Psoas muscle (tissue), 8 donors: ENCODE data around the gene GREM2. TPM values are rescaled to one million over a fixed set of nuclear protein-coding genes. Genes with fewer than 3 reads are reported as not detected.
A peak's percentile ranks its signal among the peaks of the same experiment; 100 is the strongest.

Source experiments
- ATAC-seq, 4 donors: fragments of 200-7000 bp; cut with Tn5 transposase; one replicate each; pipeline ENCODE4 v1.9.1; 2020; ENCODE audit warnings: moderate library complexity in 3 of 4, mild to moderate bottlenecking in 2 of 4
- DNase-seq, 2 donors: peaks; one replicate each; pipeline ENCODE4 v3.0.0-alpha.2; 2020
- H3K27ac ChIP-seq: fragments of 200-600 bp; one replicate; pipeline ENCODE4 v1.8.0; 2022
- H3K27me3 ChIP-seq, 3 donors: fragments of 200-600 bp in 1 of 3; one replicate each; pipeline versions ENCODE4 v1.6.1 to v1.8.0; 2013 to 2022; ENCODE audit warnings: low read length in 2 of 3, mild to moderate bottlenecking in 2 of 3, moderate library complexity in 1 of 3; ENCODE audit not compliant: insufficient read depth in 3 of 3
- H3K36me3 ChIP-seq, 2 donors: fragments of 200-600 bp in 1 of 2; one replicate each; pipeline versions ENCODE4 v1.6.1 to v1.8.0; 2013 to 2022; ENCODE audit warnings: low read depth in 1 of 2, mild to moderate bottlenecking in 1 of 2, moderate library complexity in 1 of 2; ENCODE audit not compliant: insufficient read depth in 1 of 2
- H3K4me1 ChIP-seq: fragments of 200-600 bp; one replicate; pipeline ENCODE4 v1.8.0; 2022
- H3K4me3 ChIP-seq: fragments of 200-600 bp; one replicate; pipeline ENCODE4 v1.8.0; 2022; ENCODE audit warnings: mild to moderate bottlenecking
- H3K9me3 ChIP-seq: fragments of 200-600 bp; one replicate; pipeline ENCODE4 v1.8.0; 2022
- WGBS, 3 donors: extraction: QIAGEN DNeasy Blood & Tissue Kit; methylation state at CpG; one replicate each; pipeline versions ENCODE4 v1.1.6 to v1.1.7; 2013; 5-methylcytosine and 5-hydroxymethylcytosine counted together
- intact Hi-C, 2 donors: fragments of 100-400 bp; cut with DNase I; formaldehyde crosslinking; loops; one replicate each; pipeline versions ENCODE4 v1.11.0 to v1.14.2; 2022
- polyA plus RNA-seq, 3 donors: library from polyadenylated mRNA; stranded (reverse); fragments of 200-250 nt; gene quantifications; one replicate each; pipeline ENCODE4 v1.2.3, GENCODE V29; 2013
- total RNA-seq, 4 donors: library from RNA; stranded (reverse); fragmentation: NEBNext Ultra II Directional in 2 of 4; extraction: Animal tissue kit (Norgen Biotek cat#: 25700) in 2 of 4; gene quantifications; one replicate each; pipeline versions ENCODE4 v1.2.1 to v1.2.4, GENCODE V29; 2021 to 2023
- TF ChIP-seq, protein P1 (sequence below): fragments of 200-600 bp; IDR thresholded peaks from one replicate; pipeline ENCODE4 v1.8.0; 2022; ENCODE audit warnings: antibody characterized with exemption
- donor health status: healthy with polysubstance abuse.
- donor health status: DM: no; HTN: no; CAD: no; lungs with moderate emphysema.
- donor health status: Bipolar disorder and iron deficiency.
- donor health status: healthy.
- donor health status: DM: yes; HTN: yes; CAD: no.
- donor health status: DM: no; HTN: no; CAD: no.
- donor health status: DM: no; HTN: no; CAD: no.
- donor health status: DM: yes; HTN: yes; CAD: no.

GREM2 gene
- total and polyA plus RNA-seq, 7 donors = 0.56 to 9.5 (median 1.4) TPM

- no peak overlapping the region for H3K4me3 ChIP-seq
- no peaks in the 10 kb centered on the region for H3K9me3 ChIP-seq
- no peaks in the 10 kb centered on the region for H3K36me3 ChIP-seq
- no peaks in the 10 kb centered on the region for H3K27me3 ChIP-seq
- WGBS, 3 donors = 68 to 81% (median 72%) methylated on average over 3 of the region's 3 CpGs
- intact Hi-C loops = no loop called here
- no peak overlapping the region for H3K27ac ChIP-seq
- H3K4me1 ChIP-seq = no peaks in the 10 kb centered on the region
- ATAC-seq (no peak), DNase-seq (no peak)
- TF ChIP-seq, protein P1, sequence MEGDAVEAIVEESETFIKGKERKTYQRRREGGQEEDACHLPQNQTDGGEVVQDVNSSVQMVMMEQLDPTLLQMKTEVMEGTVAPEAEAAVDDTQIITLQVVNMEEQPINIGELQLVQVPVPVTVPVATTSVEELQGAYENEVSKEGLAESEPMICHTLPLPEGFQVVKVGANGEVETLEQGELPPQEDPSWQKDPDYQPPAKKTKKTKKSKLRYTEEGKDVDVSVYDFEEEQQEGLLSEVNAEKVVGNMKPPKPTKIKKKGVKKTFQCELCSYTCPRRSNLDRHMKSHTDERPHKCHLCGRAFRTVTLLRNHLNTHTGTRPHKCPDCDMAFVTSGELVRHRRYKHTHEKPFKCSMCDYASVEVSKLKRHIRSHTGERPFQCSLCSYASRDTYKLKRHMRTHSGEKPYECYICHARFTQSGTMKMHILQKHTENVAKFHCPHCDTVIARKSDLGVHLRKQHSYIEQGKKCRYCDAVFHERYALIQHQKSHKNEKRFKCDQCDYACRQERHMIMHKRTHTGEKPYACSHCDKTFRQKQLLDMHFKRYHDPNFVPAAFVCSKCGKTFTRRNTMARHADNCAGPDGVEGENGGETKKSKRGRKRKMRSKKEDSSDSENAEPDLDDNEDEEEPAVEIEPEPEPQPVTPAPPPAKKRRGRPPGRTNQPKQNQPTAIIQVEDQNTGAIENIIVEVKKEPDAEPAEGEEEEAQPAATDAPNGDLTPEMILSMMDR = no peak
These were observed 20.4 kb downstream of the GREM2 start for GRCh38 chr1:240591564-240591963.

DNA sequence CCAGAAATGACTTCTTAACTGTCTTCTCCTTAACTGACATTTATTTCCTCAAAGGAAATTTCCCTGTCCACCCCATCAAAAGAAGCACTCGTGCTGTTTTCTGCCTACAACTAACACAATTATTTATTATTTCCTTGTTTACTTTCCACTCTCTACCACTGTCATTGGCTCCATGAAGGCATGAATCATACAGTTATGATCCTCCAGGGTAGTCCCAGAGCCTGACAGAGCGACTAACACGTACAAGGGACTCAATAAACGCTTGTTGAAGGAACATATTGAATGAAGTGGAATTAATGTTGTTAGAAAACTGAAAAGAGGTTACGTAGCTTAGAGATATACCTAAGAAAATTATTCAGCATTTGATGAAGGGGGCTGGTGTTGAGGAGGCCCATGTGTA is 20.9 kb downstream of the GREM2 start:
- ATAC-seq (no peak), DNase-seq (no peak)
- Histone ChIP-seq H3K9me3 (no peaks in the 10 kb centered on the region), H3K36me3 (no peaks in the 10 kb centered on the region), H3K4me3 (no peak overlapping the region), H3K27me3 (no peaks in the 10 kb centered on the region), H3K4me1 (no peaks in the 10 kb centered on the region), H3K27ac (no peak overlapping the region)
- TF ChIP-seq, protein P1 = no peak
- intact Hi-C loops = no loop called here
- 76 to 80% (median 77%) methylated on average over 5 of the region's 5 CpGs for WGBS, 3 donors

GRCh38 chr1:240589585-240590110 is 22.3 kb downstream of the GREM2 start:
- H3K9me3 ChIP-seq = no peaks in the 10 kb centered on the region
- intact Hi-C loops = no loop called here
- no peaks in the 10 kb centered on the region for H3K4me1 ChIP-seq
- no peak overlapping the region for H3K27ac ChIP-seq
- DNase-seq = no peak
- H3K27me3 ChIP-seq = no peaks in the 10 kb centered on the region
- TF ChIP-seq, protein P1 = no peak
- no peaks in the 10 kb centered on the region for H3K36me3 ChIP-seq
- no peak overlapping the region for H3K4me3 ChIP-seq
- ATAC-seq = no peak
- 42 to 58% (median 44%) methylated on average over 5 of the region's 5 CpGs for WGBS, 3 donors

DNA sequence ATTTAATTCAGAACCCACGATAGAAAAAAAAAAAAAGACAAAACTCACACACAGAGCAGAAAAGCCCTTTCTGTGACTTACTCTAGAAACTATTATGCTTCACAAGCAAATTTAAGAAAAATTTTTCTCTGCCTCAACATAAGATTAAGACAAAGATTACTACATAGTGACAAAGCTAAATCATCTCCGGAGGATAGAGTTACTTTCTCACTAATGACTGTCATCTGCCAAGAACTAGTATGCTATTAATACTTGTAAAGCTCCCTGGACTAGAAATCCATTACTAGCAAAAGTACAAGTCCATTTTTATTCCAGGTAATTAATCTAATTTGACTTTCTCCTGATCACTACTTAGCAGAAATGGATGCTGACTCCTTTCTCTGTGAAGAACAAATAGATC is 25.9 kb downstream of the GREM2 start:
- Histone ChIP-seq H3K4me3 (no peak overlapping the region), H3K36me3 (no peaks in the 10 kb centered on the region), H3K4me1 (no peaks in the 10 kb centered on the region), H3K27me3 (no peaks in the 10 kb centered on the region), H3K27ac (no peak overlapping the region), H3K9me3 (no peaks in the 10 kb centered on the region)
- WGBS, 3 donors = 49 to 63% (median 56%) methylated on average over 2 of the region's 2 CpGs
- ATAC-seq (peak in 1 of 4 donors; percentile 50), DNase-seq (no peak)
- intact Hi-C loops = no loop called here
- TF ChIP-seq, protein P1 = no peak

- no peak overlapping the region for H3K4me3 ChIP-seq
- H3K27me3 ChIP-seq = no peaks in the 10 kb centered on the region
- WGBS, 3 donors = 69 to 73% (median 70%) methylated on average over 4 of the region's 4 CpGs
- H3K27ac ChIP-seq = no peak overlapping the region
- H3K9me3 ChIP-seq = no peaks in the 10 kb centered on the region
- intact Hi-C loops = no loop called here
- H3K4me1 ChIP-seq = no peaks in the 10 kb centered on the region
- H3K36me3 ChIP-seq = no peaks in the 10 kb centered on the region
- TF ChIP-seq, protein P1 = no peak
- ATAC-seq (no peak), DNase-seq (no peak)
These were observed 29.0 kb downstream of the GREM2 start for GRCh38 chr1:240582953-240583352.
